Occipital lobe (tissue), 2 donors: Measurements from ENCODE around the gene CNOT1. TPM values are rescaled to one million over a fixed set of nuclear protein-coding genes. Genes with fewer than 3 reads are reported as not detected.
"Not testable (repeated sequence)": the region's sequence is repeated elsewhere in the genome, so short reads cannot be mapped to it uniquely, and the experiment has no call there.

ENCODE experiments used
- DNase-seq: peaks from one replicate; lab custom pipeline; 2025; lab: John Stamatoyannopoulos, UW
- total RNA-seq: library from RNA; depleted of rRNA; stranded (reverse); fragments of >200 nt; gene quantifications from one replicate; pipeline ENCODE4 v1.2.3, GENCODE V29; 2014

Gene CNOT1
- total RNA-seq, 1 donor from 2014 or later, result 81.6 TPM

- no peak for DNase-seq
These were observed 8.8 kb upstream of the CNOT1 start for GRCh38 chr16:58638148-58639036.

DNA sequence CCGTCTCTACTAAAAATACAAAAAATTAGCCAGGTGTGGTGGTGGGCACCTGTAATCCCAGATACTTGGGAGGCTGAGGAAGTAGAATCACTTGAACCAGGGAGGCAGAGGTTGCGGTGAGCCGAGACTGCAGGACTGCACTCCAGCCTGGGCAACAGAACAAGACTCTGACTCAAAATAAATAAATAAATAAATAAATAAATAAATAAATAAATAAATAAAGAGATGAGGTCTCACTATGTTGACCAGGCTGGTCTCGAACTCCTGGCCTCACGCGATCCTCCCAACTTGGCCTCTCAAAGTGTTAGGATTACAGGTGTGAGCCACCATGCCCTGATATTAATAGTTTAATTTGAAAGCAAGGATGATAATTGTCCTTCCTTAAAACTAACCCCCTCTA lies 7.4 kb upstream of the CNOT1 start:
- not testable (repeated sequence) for DNase-seq

GRCh38 chr16:58636466-58636865 lies 6.8 kb upstream of the CNOT1 start:
- DNase-seq, result no peak

DNA sequence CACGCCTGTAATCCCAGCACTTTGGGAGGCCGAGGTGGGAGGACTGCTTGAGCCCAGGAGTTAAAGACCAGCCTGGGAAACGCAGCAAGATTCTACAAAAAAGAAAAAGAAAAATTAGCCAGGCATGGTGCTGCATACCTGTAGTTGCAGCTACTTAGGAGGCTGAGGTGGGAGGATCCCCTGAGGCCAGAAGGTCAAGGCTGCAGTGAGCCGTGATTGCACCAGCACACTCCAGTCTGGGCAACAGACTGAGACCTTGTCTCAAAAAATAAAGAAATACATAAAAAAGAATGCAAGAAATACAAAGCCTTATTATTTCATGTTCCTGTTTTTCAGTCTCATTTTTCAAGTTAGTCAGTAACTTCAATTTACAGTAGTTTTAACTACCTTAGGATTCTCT lies 5.9 kb upstream of the CNOT1 start:
- no peak for DNase-seq

GRCh38 chr16:58634265-58634802 lies 4.7 kb upstream of the CNOT1 start:
- DNase-seq, result no peak

GRCh38 chr16:58628845-58629732 lies 537 bp downstream of the CNOT1 start:
- no peak for DNase-seq

GRCh38 chr16:58624209-58624608 lies 5.4 kb downstream of the CNOT1 start:
- no peak for DNase-seq

GRCh38 chr16:58620396-58620795 lies 9.2 kb downstream of the CNOT1 start:
- no peak for DNase-seq

- DNase-seq, result no peak
These were observed 14.3 kb downstream of the CNOT1 start for GRCh38 chr16:58615280-58615679.

GRCh38 chr16:58614860-58615259 lies 14.8 kb downstream of the CNOT1 start:
- DNase-seq, result no peak

- DNase-seq, result no peak
These were observed 15.4 kb downstream of the CNOT1 start for GRCh38 chr16:58614212-58614611.

DNA sequence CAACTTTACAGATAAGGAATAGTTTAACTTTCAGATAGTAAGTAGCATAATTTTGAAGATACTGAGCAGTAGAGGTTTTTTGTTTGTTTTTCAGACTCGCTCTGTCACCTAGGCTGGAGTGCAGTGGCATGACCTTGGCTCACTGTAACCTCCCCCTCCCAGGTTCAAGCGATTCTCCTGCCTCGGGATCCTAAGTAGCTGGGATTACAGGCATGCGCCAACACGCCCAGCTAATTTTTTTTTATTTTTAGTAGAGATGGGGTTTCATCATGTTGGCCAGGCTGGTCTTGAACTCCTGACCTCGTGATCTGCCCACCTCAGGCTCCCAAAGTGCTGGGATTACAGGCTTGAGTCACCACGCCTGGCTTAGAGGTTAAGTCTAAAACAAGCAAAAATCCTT lies 16.7 kb downstream of the CNOT1 start:
- DNase-seq, result not testable (repeated sequence)

DNA sequence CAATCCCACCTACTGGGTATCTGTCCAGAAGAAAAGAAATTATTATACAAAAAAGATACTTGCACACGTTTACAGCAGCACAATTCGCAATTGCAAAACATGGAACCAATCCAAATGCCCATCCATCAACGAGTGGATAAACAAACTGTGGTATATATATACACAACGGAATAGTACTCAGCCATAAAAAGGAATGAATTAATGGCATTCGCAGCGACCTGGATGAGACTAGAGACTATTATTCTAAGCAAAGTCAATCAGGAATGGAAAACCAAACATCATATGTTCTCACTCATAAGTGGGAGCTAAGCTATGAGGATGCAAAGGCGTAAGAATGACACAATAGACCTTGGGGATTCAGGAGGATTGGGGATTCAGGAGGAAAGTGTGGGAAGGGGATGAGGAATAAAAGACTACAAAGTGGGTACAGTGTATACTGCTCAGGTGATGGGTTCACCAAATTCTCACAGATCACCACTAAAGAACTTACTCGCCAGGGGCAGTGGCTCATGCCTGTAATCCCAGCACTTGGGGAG lies 21.0 kb downstream of the CNOT1 start:
- DNase-seq, result no peak

DNA sequence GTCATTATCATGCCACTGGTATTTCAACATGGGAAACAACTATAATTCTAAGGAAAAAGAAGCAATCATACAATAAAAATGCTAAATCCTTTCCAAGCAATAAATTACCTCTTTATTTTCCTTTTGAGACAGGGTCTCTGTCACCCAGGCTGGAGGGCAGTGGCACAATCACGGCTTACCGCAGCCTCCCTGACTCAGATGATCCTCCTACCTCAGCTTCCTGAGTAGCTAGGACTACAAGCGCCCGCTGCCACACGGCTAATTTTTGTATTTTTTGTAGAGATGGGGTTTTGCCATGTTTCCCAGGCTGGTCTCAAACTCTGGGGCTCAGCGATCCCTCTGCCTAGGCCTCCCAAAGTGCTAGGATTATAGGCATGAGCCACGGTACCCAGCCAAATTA lies 24.1 kb downstream of the CNOT1 start:
- no peak for DNase-seq

DNA sequence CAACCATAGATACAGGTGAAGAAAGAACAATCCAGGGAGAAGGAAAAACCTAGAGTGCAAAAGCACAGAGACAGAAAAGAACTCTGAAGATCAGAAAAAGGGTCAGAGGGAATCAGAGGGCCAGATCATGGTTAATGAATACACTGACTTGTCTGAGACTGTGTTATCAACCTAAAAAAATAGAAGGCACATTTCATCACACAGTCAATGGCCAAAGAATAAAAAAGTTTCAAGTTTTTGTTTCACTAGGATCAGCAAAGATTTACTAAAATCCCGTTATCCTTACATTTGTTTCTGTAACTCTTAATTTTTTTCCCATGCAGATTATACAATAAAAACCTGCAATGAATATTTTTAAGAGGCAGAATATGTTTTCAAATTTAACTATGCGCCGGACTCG lies 38.5 kb downstream of the CNOT1 start:
- no peak for DNase-seq

DNA sequence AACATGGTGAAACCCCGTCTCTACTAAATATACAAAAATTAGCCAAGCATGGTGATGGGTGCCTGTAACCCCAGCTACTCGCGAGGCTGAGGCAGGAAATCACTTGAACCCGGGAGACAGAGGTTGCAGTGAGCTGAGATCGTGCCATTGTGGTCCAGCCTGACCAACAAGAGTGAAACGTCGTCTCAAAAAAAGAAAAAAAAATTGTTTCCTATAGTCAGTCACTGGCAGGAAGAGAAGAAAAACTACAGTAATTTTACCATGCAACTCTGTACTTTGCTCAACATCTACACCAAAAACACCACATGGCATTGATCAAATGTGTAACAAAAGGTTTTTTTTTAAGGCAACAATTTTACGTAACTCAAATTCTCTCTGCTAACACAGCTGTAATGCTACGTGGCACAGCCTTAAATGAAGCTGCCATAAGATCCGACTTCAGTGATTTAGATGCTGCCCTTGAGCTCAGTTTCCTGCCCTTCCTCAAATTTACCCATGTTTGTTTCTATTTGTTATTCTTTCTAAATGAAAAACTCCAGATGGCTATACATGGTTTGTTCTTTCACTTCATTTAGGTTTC lies 40.2 kb downstream of the CNOT1 start:
- no peak for DNase-seq

- no peak for DNase-seq
These were observed 41.2 kb downstream of the CNOT1 start for GRCh38 chr16:58588406-58588805.

- no peak for DNase-seq
These were observed 43.1 kb downstream of the CNOT1 start for GRCh38 chr16:58586340-58587030.

DNA sequence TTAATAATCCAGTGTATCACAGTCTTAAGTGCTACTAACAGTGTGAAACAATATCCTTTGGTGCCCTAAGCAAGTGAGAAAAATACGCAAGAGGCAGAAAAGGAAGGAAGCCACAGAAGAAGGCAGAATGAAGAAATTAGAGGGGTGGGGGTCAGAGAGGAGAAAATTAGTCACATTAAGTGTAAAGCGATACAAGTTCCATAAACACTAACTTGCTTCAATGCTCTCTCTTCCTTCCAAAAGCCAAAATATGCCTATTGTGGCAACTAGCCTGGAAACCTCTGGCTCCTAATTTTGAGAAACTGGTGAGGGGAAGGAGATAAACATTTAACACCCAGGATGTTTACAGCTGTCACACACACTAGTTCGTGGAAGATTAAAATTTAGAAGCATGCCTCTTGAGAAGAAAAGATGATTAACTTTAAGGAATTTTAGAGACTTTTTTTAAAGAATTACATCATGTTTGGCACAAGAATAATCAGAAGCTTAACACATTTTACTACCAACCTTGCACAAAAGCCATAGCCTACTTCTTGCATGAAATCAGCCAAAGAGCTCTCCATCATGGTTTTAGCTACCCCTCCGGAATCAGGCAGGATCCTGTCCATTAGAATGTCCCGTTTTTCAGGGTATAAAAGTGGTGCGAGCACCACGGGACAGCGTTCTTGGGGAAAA lies 44.7 kb downstream of the CNOT1 start:
- no peak for DNase-seq
